T-helper 2 cell treated with Interferon-gamma antibody and Interleukin-4, amounts not matched to agents 5 μg/mL and 100 μg/mL, for 36 hours (primary cell): ENCODE results near the gene HOXB8.

Experiments used
- DNase-seq: peaks from one replicate; pipeline ENCODE4 v3.0.0; 2021; ENCODE audit warnings: low spot score
- H3K27ac Mint-ChIP-seq: one replicate; pipeline ENCODE4 v1.8.0; 2021; ENCODE audit warnings: mild to moderate bottlenecking, mixed read lengths
- H3K27me3 Mint-ChIP-seq: one replicate; pipeline ENCODE4 v1.8.0; 2021; ENCODE audit warnings: low read depth, mixed read lengths
- H3K36me3 Mint-ChIP-seq: one replicate; pipeline ENCODE4 v1.8.0; 2021; ENCODE audit warnings: low read depth, mixed read lengths
- H3K4me1 Mint-ChIP-seq: one replicate; pipeline ENCODE4 v1.8.0; 2021; ENCODE audit warnings: low read depth, mixed read lengths
- H3K4me3 Mint-ChIP-seq: one replicate; pipeline ENCODE4 v1.8.0; 2022; ENCODE audit warnings: mild to moderate bottlenecking, moderate library complexity, mixed read lengths
- H3K9me3 Mint-ChIP-seq: one replicate; pipeline ENCODE4 v1.8.0; 2021; ENCODE audit warnings: mixed read lengths

The HOXB8 gene

GRCh38 chr17:48622857-48623256, 7.8 kb upstream of the HOXB8 start:
- Mint-ChIP-seq H3K36me3 (peaks cover 2% of the 10 kb centered on the region), H3K9me3 (no peaks in the 10 kb centered on the region), H3K27me3 (peaks cover 90% of the 10 kb centered on the region), H3K4me1 (peaks cover 20% of the 10 kb centered on the region), H3K27ac (no peak overlapping the region), H3K4me3 (no peak overlapping the region)
- no peak for DNase-seq

DNA sequence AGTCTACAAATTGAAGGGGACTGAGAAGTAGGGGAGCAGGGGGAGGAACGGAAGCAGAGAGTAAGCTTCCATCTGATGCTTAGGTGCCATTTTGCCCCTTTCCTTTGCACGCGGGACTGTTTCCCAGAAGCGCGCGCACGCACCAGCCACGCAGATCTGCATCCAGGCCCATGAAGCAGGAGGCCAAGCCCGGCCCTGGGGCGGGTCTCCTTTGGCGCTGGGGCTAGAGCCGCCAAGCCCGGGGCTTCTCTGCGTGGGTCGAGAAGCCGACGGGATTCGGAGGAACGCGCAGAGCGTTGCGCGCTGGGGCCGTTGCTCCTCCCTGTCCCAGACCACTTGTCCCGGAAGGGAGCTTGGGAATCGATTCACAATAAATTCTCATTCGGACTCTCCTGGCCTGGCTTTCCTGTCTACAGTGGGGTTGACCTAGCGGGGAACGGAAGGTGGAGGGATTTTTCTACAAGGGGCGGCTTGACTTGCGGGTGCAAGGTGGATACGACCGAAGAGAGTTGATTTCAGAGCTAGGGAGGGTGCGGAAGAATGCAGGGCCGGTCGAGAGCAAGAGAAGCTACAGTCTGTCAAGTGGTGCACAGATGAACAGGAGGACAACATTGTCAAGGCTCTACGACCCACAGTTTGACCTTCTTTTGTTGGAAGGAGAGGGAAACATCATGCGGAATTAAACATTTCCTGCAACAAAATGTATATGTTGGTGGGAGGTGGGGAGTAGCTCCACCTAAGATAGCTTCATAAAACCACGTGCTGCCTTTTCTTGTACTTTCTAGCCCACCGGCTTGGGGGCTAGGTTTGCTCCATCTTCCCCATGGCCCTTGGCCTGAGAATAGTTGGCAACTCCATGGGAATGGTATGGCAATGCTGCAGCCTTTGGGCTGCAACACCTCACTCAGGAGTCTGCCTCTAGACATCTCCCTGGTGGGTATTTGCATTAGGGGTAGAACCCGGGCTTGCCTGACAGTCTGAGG, 6.6 kb upstream of the HOXB8 start:
- H3K27ac Mint-ChIP-seq = no peak overlapping the region
- no peak overlapping the region for H3K4me3 Mint-ChIP-seq
- no peak for DNase-seq
- peaks cover 2% of the 10 kb centered on the region for H3K36me3 Mint-ChIP-seq
- H3K4me1 Mint-ChIP-seq = peaks cover 27% of the 10 kb centered on the region
- no peaks in the 10 kb centered on the region for H3K9me3 Mint-ChIP-seq
- H3K27me3 Mint-ChIP-seq = peaks cover 90% of the 10 kb centered on the region

- H3K4me3 Mint-ChIP-seq = no peak overlapping the region
- peaks cover 3% of the 10 kb centered on the region for H3K36me3 Mint-ChIP-seq
- no peak overlapping the region for H3K27ac Mint-ChIP-seq
- H3K27me3 Mint-ChIP-seq = peaks cover 92% of the 10 kb centered on the region
- no peaks in the 10 kb centered on the region for H3K9me3 Mint-ChIP-seq
- DNase-seq = no peak
- H3K4me1 Mint-ChIP-seq = peaks cover 23% of the 10 kb centered on the region
Measured at GRCh38 chr17:48620461-48621139, 5.5 kb upstream of the HOXB8 start.

DNA sequence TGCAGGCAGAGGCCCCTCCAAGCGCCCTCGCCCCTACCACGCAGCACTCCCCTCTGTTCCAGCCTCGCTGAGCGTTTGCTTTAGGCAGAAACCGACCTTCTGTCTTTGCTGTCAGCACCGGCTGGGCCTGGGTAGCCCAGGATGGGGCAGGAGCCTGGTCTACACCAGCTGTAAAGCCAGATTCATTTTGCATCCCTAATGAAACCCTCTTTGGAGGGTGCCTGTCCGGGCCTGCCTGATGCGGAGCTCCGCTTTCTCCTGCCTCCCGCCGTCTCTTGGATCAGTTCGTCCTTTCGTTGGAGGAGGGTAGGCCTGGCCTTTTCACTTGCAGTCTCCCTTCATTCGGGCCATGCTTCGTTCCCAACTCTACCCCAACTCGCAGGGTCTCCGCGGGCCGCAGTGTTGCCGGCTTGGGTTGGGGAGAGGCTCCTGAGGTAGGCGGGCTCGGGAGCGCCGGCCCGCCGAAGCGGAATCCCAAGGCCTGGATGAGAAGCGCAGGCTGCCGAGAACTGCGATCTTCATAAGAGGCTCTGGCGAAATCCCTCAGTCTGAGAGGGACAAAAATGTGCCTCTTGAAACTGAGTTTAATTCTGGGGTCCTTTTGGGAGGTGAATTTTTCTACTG, 4.8 kb upstream of the HOXB8 start:
- Mint-ChIP-seq H3K9me3 (no peaks in the 10 kb centered on the region), H3K4me1 (peaks cover 22% of the 10 kb centered on the region), H3K36me3 (peaks cover 3% of the 10 kb centered on the region), H3K27me3 (peaks cover 95% of the 10 kb centered on the region), H3K4me3 (no peak overlapping the region), H3K27ac (no peak overlapping the region)
- no peak for DNase-seq

DNA sequence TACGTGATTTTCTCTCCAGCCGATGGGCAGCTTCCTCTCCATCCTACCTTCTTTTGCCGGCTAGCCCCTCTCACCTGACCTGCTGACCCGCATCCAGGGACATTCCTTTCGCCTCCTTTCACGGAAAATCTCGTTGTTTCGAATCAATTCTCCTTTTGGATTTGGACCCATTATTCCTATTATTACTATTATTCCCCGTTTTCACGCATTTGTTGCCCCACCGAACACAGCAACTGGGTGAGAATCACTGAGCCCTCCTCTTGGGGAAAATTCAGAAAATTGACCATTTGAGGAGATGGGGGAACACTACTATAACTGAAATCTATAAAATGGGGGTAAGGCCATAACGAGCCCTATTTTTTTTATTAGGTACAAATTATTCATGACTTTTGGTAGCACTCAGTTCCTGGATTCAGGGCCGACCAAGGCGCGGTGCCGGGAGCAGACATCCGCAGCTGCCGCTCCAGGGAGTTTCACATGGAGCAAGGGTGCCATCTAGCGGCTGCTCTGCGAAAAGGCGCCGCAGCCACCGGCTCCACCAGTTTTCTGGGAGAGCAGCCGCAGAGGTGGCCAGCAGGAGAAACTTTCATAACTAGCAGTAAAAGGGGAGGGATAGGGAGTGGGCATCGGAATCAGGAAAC, 3.3 kb upstream of the HOXB8 start:
- Mint-ChIP-seq H3K27ac (no peak overlapping the region), H3K4me1 (peaks cover 20% of the 10 kb centered on the region), H3K9me3 (no peaks in the 10 kb centered on the region), H3K27me3 (peaks cover 94% of the 10 kb centered on the region), H3K4me3 (peak overlapping the region; percentile 44), H3K36me3 (peaks cover 3% of the 10 kb centered on the region)
- DNase-seq = peak; percentile 74

DNA sequence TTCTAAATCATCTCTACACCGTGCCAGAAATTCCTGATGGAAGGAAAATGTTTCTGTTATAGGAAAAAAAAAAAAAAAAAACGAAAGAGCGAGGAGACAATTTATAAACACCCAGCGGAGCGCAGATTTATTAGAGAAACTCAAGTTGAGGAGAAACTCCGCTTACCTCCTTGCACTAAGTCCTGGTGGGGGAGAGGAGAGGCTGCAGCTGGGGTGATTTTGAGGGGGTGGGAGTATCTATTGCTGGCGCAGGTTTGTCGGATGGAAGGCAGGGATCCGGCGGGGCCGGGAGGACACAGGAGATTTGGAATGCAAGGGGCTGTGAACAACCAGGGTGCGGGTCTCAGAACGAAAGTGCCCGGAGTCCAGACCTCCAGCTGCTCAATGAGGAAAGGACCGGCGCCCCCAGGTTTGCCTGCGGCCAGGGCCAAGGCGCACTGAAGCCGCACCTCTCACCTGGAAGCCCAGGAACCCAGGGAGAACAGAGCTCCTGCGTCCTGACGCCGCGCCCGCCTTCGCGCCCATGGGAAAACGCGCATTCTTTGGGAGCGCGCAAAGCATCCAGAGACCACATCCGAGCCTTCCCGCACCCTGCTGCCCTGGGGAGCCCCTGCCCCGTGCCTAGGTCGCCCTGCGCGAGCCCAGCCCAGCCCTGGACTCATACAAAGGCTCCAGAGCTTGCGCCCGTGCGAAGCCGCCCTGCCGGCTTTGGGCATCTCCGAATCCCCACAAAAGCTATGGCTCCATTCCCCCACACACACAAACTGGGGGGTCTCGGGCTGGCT, 2.6 kb upstream of the HOXB8 start:
- no peak for DNase-seq
- Mint-ChIP-seq H3K9me3 (no peaks in the 10 kb centered on the region), H3K4me1 (peaks cover 24% of the 10 kb centered on the region), H3K36me3 (peaks cover 3% of the 10 kb centered on the region), H3K4me3 (no peak overlapping the region), H3K27ac (no peak overlapping the region), H3K27me3 (peaks cover 92% of the 10 kb centered on the region)

DNA sequence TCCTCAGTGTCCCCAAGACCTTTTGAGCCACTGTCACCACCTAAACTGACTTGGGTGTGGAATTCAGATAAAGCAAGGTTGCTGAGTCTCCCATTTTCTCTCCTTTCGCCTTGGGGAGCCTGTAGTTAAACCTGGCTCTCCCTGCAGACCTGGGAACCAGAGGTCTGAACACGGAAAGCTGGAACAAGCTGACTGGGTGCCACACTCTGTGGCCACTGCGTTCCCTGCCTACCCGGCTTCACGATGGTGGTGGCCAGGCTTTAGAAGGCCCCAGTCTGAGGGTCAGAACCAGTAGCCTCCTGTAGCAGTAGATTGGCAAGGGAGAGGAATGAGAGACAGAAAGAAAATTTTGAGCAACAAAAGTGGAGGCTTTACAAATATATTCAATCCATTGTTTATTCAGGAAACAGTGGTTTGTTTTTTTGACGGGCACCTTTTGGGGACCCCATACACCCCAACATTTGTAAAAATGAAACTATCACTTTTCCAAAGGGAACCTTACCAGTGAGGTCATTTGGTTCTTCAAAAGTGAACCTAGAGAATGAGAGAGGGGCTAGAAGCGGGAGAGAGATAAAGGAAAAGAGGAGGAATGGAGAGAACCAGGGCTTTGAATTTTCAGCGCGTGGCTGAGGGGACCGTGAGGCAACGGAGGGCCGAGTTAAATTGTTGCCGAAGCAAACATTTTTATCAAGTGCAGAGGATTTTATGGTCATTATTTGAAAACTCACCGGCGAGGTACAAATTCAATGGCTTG, 1.8 kb upstream of the HOXB8 start:
- no peaks in the 10 kb centered on the region for H3K9me3 Mint-ChIP-seq
- peaks cover 90% of the 10 kb centered on the region for H3K27me3 Mint-ChIP-seq
- H3K27ac Mint-ChIP-seq = peak overlapping the region; percentile 15
- H3K4me3 Mint-ChIP-seq = peak overlapping the region; percentile 1
- DNase-seq = no peak
- H3K4me1 Mint-ChIP-seq = peaks cover 27% of the 10 kb centered on the region
- H3K36me3 Mint-ChIP-seq = peaks cover 3% of the 10 kb centered on the region

- no peak overlapping the region for H3K27ac Mint-ChIP-seq
- peaks cover 3% of the 10 kb centered on the region for H3K36me3 Mint-ChIP-seq
- peaks cover 34% of the 10 kb centered on the region for H3K4me1 Mint-ChIP-seq
- no peaks in the 10 kb centered on the region for H3K9me3 Mint-ChIP-seq
- no peak for DNase-seq
- H3K4me3 Mint-ChIP-seq = peak overlapping the region; percentile 7
- peaks cover 91% of the 10 kb centered on the region for H3K27me3 Mint-ChIP-seq
Measured at GRCh38 chr17:48615963-48616716, 1.0 kb upstream of the HOXB8 start.

DNA sequence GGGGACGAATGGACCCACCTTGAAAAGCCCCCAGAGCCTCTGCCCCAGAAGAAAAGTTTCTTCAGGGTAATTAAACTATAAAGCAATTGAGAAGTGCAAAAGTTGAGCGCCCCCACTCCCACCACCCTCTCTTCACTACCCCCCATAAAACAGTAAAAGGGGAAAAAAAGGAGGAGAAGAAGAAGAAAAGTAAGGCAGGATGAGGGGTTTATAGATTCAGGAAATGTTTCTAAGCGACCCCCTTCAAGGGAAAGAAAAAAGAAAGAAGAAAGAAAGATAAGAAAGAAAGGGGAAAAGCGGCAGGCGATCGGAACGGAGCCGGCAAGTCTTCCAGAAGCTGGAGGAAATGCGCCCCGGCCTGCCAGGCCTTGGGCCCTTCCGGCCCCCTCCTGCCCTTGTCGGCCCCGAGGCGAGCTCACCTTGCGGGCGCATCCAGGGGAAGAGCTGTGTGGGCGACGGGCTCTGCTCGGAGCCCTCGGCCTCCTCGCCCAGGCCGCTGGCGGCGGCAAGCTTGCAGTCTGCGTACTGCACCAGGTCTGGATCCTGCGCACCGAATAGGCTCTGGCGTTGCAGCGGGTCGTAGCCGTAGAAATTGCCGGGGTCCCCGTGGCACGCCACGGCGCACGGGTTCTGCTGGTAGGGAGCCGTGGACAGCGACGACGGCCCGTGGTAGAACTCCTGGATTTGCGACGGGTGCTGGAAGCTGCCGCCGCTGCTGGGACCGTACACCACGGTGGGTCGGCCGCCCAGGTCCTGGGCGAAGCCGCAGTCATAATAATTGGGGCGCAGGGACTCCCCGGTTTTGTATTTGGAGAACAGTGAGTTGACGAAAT, 1.0 kb downstream of the HOXB8 start:
- H3K27ac Mint-ChIP-seq = peak overlapping the region; percentile 68
- no peak for DNase-seq

DNA sequence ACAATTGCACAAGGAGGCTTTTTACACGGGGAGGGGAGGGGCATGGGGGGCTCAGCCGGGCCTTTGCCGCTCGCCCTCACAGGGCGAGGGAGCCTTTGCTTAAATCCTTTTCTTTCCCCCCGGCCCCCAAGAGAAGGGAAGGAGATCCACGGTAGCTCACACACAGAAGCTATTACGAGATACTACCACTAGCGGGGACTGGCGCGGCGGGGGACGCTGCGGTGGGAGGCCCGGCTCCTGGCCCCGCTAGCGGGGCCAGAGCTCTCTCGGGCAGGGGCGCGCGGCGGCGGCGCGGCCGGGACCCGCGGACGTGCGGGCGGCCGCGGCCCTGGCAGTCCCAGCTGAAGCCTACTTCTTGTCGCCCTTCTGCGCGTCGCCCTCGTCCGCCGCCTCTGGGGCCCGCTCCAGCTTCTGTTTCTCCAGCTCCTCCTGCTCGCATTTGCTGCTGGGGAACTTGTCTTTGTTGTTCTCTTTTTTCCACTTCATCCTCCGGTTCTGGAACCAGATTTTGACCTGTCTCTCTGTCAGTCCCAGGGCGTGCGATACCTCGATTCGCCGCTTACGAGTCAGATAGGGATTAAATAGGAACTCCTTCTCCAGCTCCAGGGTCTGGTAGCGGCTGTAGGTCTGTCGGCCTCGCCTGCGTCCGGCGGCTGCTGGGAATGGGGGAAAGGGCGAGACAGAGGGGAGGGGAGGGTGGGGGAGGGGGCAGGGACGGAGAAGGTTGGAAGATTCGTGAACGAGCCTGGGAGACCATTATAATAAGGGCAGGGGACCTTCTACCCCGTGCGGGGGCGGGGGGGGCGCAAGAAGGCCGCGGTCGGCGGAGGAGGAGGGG, 2.0 kb downstream of the HOXB8 start:
- Mint-ChIP-seq H3K4me3 (peak overlapping the region; percentile 83), H3K27me3 (peaks cover 84% of the 10 kb centered on the region), H3K4me1 (peaks cover 29% of the 10 kb centered on the region), H3K36me3 (peaks cover 3% of the 10 kb centered on the region), H3K27ac (peak overlapping the region; percentile 69), H3K9me3 (no peaks in the 10 kb centered on the region)
- no peak for DNase-seq

More for the DNA sequence above, 1.0 kb downstream of the HOXB8 start:
- Mint-ChIP-seq H3K9me3 (no peaks in the 10 kb centered on the region), H3K4me3 (peak overlapping the region; percentile 67), H3K4me1 (peaks cover 37% of the 10 kb centered on the region), H3K36me3 (peaks cover 5% of the 10 kb centered on the region), H3K27me3 (peaks cover 86% of the 10 kb centered on the region)

DNA sequence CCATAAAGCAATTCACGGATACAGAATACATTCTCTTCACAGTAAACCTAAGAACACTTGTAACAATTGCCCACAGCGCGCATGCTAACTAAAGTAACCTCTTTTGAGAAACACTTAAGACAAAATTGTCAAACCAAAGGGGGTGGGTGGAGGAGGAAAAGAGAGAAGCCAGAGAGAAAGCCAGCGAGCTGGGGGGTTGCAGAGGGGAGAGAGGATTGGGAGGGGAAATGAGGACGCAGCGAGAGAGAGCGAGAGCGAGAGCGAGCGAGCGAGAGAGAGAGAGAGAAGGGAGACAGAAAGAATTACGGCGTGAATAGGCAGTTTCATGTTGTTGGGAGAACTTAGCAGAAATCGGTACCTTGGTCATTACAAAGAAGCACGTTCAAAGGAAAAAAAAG, 2.6 kb downstream of the HOXB8 start:
- DNase-seq = no peak
- Mint-ChIP-seq H3K4me3 (peak overlapping the region; percentile 68), H3K27me3 (peaks cover 84% of the 10 kb centered on the region), H3K27ac (peak overlapping the region; percentile 37), H3K4me1 (peaks cover 28% of the 10 kb centered on the region), H3K9me3 (no peaks in the 10 kb centered on the region), H3K36me3 (peaks cover 3% of the 10 kb centered on the region)
